Gastrocnemius medialis (tissue), 4 donors: Measurements from ENCODE around the gene TASOR2. TPM values are rescaled to one million over a fixed set of nuclear protein-coding genes. Genes with fewer than 3 reads are reported as not detected.

Experiments
- ATAC-seq, 2 donors: fragments of 150-250 bp; one replicate each; pipeline ENCODE4 v1.9.1; 2016
- DNase-seq, 2 donors: peaks; one replicate each; pipeline ENCODE4 v3.0.0-alpha.2; 2019
- H3K27ac ChIP-seq, 4 donors: fragments of 200-600 bp; sonication (generic); 1 replicate in 1 of 4; 2 replicates in 3 of 4; pipeline ENCODE4 v1.5.1; 2016 to 2018; ENCODE audit warnings: mild to moderate bottlenecking in 2 of 4, moderate library complexity in 1 of 4
- H3K27me3 ChIP-seq, 3 donors: fragments of 200-600 bp; sonication (generic) in 2 of 3; 1 replicate in 1 of 3; 2 replicates in 2 of 3; pipeline versions ENCODE4 v1.5.1 to v1.6.0; 2016 to 2019; ENCODE audit warnings: mild to moderate bottlenecking in 1 of 3, moderate library complexity in 1 of 3
- H3K36me3 ChIP-seq, 2 donors: fragments of 200-600 bp; sonication (generic) in 1 of 2; one replicate each; pipeline ENCODE4 v1.5.1; 2017 to 2018
- H3K4me1 ChIP-seq, 2 donors: fragments of 200-600 bp; sonication (generic) in 1 of 2; one replicate each; pipeline ENCODE4 v1.5.1; 2016 to 2017; ENCODE audit warnings: mild to moderate bottlenecking in 2 of 2
- H3K4me3 ChIP-seq, 4 donors: fragments of 200-600 bp; sonication (generic) in 3 of 4; 1 replicate in 1 of 4; 2 replicates in 3 of 4; pipeline ENCODE4 v1.5.1; 2016 to 2019; ENCODE audit warnings: mild to moderate bottlenecking in 2 of 4
- H3K9me3 ChIP-seq, 3 donors: fragments of 200-600 bp; sonication (generic) in 2 of 3; 1 replicate in 1 of 3; 2 replicates in 2 of 3; pipeline ENCODE4 v1.5.1; 2016 to 2019
- POLR2A ChIP-seq, 2 donors: fragments of 450-650 bp; IDR thresholded peaks; one replicate each; pipeline ENCODE4 v1.6.1; 2017; ENCODE audit warnings: antibody characterized with exemption in 2 of 2, mild to moderate bottlenecking in 2 of 2, moderate library complexity in 2 of 2
- in situ Hi-C, 4 donors: fragments of 200-750 bp; cut with MboI; loops; one replicate each; pipeline versions ENCODE4 v1.15.0 to v1.8.0; 2017; ENCODE audit warnings: low sequenced_read_pairs in 4 of 4
- intact Hi-C: fragments of 100-400 bp; cut with DNase I; formaldehyde crosslinking; loops from one replicate; pipeline ENCODE4 v1.15.1; 2023; ENCODE audit warnings: low total_unique reads
- total RNA-seq, 4 donors: library from RNA; depleted of rRNA; stranded (reverse); fragments of >200 nt; gene quantifications; one replicate each; pipeline versions ENCODE4 v1.1.0 to v1.2.3, GENCODE V29; 2016
- TF ChIP-seq, protein P1 (sequence below), 5 experiments: fragments of 450-650 bp in 3 of 5; fragments of 200-600 bp in 2 of 5; sonication (generic) in 2 of 5; IDR thresholded peaks in 4 of 5; conservative IDR thresholded peaks in 1 of 5; 1 replicate in 4 of 5; 2 replicates in 1 of 5; pipeline ENCODE4 v1.5.1; 2016 to 2019; ENCODE audit warnings: antibody characterized with exemption in 5 of 5, mild to moderate bottlenecking in 3 of 5, moderate library complexity in 3 of 5

The TASOR2 gene
- total RNA-seq, 4 donors from 2014 or later = 32.0 to 78.0 (median 50.0) TPM

DNA sequence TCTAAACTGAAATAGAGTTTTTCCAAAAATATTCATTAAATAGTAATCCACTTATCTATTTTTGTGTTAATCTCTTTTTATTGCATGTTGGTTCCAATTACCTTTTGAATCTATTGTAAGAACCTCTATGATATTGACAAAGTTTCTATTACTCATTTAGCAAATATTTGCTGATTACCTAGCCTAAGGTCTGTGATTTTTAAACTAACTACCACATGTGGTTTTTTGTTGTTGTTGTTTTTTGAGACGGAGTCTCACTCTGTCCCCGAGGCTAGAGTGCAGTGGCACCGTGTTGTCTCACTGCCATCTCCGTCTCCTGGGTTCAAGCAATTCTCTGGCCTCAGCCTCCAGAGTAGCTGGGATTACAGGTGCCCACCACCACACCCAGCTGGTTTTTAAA, 16.2 kb upstream of the TASOR2 start:
- peaks cover 0 to 3% (median 0%) of the 10 kb centered on the region in 3 donors for H3K27me3 ChIP-seq
- no peak overlapping the region for H3K4me3 ChIP-seq
- intact Hi-C loops (no loop called here), in situ Hi-C loops (no loop called here)
- H3K36me3 ChIP-seq = no peaks in the 10 kb centered on the region
- no peaks in the 10 kb centered on the region for H3K9me3 ChIP-seq
- no peak for ATAC-seq
- H3K4me1 ChIP-seq = peaks cover 12 to 18% of the 10 kb centered on the region in 2 donors
- no peak overlapping the region for H3K27ac ChIP-seq
- no peak for DNase-seq
- TF ChIP-seq, protein P1, sequence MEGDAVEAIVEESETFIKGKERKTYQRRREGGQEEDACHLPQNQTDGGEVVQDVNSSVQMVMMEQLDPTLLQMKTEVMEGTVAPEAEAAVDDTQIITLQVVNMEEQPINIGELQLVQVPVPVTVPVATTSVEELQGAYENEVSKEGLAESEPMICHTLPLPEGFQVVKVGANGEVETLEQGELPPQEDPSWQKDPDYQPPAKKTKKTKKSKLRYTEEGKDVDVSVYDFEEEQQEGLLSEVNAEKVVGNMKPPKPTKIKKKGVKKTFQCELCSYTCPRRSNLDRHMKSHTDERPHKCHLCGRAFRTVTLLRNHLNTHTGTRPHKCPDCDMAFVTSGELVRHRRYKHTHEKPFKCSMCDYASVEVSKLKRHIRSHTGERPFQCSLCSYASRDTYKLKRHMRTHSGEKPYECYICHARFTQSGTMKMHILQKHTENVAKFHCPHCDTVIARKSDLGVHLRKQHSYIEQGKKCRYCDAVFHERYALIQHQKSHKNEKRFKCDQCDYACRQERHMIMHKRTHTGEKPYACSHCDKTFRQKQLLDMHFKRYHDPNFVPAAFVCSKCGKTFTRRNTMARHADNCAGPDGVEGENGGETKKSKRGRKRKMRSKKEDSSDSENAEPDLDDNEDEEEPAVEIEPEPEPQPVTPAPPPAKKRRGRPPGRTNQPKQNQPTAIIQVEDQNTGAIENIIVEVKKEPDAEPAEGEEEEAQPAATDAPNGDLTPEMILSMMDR (IDR thresholded peaks at IDR 0.05 in 4 of 5, conservative IDR thresholded peaks at IDR 0.05 in 1 of 5) = no peak
- TF ChIP-seq POLR2A (IDR thresholded peaks at IDR 0.05) = no peak

DNA sequence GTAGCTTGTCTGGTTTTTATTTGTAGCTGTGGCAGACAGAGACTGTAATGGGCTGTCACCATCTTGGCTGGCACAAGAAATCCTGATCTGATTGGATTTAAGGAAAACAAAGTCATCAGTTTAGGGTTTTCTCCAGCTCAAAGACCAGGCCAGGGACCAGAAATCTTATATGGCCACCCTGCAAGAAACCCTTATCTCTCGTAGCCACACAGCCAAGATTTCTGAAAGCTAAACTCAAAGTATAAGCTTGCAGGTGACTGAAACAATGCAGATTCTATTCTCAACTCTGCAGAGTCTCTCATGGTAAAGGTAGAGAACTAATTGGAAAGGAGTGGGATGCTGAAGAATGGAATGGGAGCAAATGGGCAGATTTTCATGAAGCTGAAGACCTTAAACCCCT, 15.0 kb upstream of the TASOR2 start:
- in situ Hi-C loops = no loop called here

DNA sequence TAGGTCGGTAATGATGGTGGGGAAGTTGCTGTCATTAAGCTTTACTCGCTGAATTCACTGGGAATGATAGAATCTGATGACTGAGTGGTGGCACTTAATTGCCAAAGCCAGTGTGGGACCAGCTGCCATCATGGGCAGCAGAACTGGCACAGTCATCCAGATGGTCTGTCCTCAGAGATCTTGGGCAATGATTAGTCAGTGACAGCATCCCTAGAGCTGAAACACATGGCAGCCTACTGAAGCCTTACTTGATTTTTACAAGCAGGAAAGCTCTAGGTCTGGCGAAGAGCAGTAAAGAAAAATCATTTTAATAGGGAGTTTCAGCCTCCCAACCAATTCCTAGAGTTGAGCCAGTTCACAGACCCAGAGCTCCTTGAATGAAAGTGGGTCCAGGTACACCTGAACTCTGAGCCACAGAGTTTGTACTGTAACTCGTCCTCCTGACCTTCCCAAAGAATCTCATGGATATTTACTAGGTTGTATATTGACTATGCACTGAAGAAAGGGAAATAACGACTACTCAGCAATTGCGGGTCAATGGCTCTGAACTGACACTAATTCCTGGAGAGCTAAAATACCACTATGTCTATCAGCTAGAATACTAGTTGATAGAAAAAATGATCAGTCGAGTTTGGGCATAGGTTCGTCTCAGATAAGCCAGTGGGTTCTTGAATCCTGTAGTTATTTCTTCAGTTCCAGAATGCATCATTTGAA, 13.8 kb upstream of the TASOR2 start:
- Histone ChIP-seq H3K27ac (no peak overlapping the region), H3K27me3 (peaks cover 0 to 3% (median 0%) of the 10 kb centered on the region in 3 donors), H3K36me3 (no peaks in the 10 kb centered on the region), H3K4me3 (no peak overlapping the region), H3K9me3 (no peaks in the 10 kb centered on the region), H3K4me1 (peaks cover 6 to 9% of the 10 kb centered on the region in 2 donors)
- intact Hi-C loops = no loop called here
- in situ Hi-C loops = no loop called here
- TF ChIP-seq POLR2A (IDR thresholded peaks at IDR 0.05) = no peak
- TF ChIP-seq, protein P1 (IDR thresholded peaks at IDR 0.05 in 4 of 5, conservative IDR thresholded peaks at IDR 0.05 in 1 of 5) = no peak
- ATAC-seq = no peak
- DNase-seq = no peak

More for the DNA sequence above, 15.0 kb upstream of the TASOR2 start:
- Histone ChIP-seq H3K27me3 (peaks cover 0 to 3% (median 0%) of the 10 kb centered on the region in 3 donors), H3K27ac (no peak overlapping the region), H3K4me1 (peaks cover 9 to 18% of the 10 kb centered on the region in 2 donors), H3K9me3 (no peaks in the 10 kb centered on the region), H3K4me3 (no peak overlapping the region), H3K36me3 (no peaks in the 10 kb centered on the region)
- TF ChIP-seq POLR2A (IDR thresholded peaks at IDR 0.05) = no peak
- TF ChIP-seq, protein P1 (IDR thresholded peaks at IDR 0.05 in 4 of 5, conservative IDR thresholded peaks at IDR 0.05 in 1 of 5) = no peak
- DNase-seq (no peak), ATAC-seq (no peak)
- intact Hi-C loops = no loop called here

DNA sequence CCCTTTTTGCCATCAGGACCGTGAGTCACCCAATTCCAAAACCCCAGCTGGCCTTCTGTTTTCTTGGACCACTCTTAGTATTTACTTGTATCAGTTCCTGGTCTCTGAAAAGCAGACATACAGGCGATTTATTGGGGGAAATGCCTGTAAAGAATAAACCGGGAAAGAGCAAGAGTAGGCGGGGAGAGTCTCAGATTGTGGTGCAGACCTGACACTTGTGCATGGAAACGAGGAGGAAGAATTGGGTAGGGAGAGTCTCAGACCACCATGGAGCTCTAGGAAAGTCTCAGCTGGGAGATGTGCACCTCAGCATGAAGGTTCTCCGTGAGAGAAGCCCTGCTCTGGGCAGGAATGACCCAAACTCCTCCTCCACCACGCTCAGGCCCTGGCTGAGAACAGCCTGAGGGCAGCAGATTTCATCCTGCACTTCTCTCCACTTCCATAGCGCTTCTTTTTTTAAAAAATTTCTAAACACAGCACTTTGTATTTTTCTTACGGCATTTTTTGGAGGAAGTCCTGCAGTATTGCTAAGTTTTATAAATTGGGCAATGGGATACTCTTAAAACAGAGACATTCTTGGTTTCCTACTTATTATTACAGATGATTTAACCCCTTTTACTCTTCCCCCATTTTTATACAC, 6.1 kb upstream of the TASOR2 start:
- no peak overlapping the region for H3K4me3 ChIP-seq
- H3K27me3 ChIP-seq = no peaks in the 10 kb centered on the region
- H3K4me1 ChIP-seq = no peaks in the 10 kb centered on the region
- intact Hi-C loops (no loop called here), in situ Hi-C loops (loop anchor here in 3 of 4 donors (25.0 kb wide), 1 partner anchor 184 kb away; no protein-coding TSS in a partner anchor)
- H3K36me3 ChIP-seq = no peaks in the 10 kb centered on the region
- no peak overlapping the region for H3K27ac ChIP-seq
- DNase-seq (no peak), ATAC-seq (no peak)
- H3K9me3 ChIP-seq = no peaks in the 10 kb centered on the region
- no peak for TF ChIP-seq POLR2A (IDR thresholded peaks at IDR 0.05)
- TF ChIP-seq, protein P1 (IDR thresholded peaks at IDR 0.05 in 4 of 5, conservative IDR thresholded peaks at IDR 0.05 in 1 of 5) = no peak
